Measurements from ENCODE around the gene CDKAL1.

CDKAL1 gene

DNA sequence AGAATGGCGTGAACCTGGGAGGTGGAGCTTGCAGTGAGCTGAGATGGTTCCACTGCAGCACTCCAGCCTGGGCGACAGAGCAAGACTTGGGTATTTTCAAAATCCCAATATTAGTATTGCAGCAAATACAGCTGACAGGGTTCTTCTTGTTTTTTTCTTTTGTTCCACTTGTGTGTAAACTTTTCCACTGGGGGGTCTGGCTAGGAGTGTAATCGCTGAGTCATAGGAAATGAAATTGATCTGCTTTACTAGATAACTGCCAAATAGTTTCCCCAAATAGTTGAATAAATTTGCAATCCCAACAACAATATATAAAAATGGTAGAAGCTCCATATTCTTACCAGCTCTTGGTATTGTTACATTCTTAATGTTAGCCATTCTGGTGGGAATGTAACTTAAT lies 533.3 kb downstream of the CDKAL1 start:
- Histone ChIP-seq H3K27me3 (no peaks in the 10 kb centered on the region), H3K9me3 (no peaks in the 10 kb centered on the region), H3K36me3 (no peaks in the 10 kb centered on the region), H3K4me1 (no peaks in the 10 kb centered on the region), H3K4me3 (ENCODE audit: low read depth, low read length) (no peak overlapping the region)
- TF ChIP-seq, protein P1, sequence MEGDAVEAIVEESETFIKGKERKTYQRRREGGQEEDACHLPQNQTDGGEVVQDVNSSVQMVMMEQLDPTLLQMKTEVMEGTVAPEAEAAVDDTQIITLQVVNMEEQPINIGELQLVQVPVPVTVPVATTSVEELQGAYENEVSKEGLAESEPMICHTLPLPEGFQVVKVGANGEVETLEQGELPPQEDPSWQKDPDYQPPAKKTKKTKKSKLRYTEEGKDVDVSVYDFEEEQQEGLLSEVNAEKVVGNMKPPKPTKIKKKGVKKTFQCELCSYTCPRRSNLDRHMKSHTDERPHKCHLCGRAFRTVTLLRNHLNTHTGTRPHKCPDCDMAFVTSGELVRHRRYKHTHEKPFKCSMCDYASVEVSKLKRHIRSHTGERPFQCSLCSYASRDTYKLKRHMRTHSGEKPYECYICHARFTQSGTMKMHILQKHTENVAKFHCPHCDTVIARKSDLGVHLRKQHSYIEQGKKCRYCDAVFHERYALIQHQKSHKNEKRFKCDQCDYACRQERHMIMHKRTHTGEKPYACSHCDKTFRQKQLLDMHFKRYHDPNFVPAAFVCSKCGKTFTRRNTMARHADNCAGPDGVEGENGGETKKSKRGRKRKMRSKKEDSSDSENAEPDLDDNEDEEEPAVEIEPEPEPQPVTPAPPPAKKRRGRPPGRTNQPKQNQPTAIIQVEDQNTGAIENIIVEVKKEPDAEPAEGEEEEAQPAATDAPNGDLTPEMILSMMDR (IDR thresholded peaks at IDR 0.05; ENCODE audit: low read depth, low read length), result no peak
- DNase-seq, result no peak

DNA sequence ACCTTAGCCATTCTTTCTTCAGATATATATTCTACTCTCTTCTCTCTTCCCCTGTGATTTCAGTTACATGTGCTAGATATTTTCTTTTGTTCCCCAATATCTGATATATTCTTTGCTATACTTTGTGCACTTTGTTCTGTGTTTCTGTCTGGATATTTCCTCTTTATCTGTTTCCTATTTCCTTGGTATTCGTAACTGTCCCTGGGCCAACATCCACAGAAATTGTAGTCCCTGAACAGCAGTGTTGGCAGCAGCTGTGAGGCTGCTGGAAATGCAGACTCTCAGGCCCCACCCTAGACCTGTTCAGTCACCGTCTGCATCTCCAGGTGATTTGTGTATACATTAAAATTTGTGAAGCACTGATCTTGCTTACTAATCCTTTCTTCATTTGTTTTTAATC lies 536.4 kb downstream of the CDKAL1 start:
- H3K4me3 ChIP-seq (ENCODE audit: low read depth, low read length), result no peak overlapping the region
- no peaks in the 10 kb centered on the region for H3K4me1 ChIP-seq
- H3K27me3 ChIP-seq, result no peaks in the 10 kb centered on the region
- H3K9me3 ChIP-seq, result no peaks in the 10 kb centered on the region
- no peaks in the 10 kb centered on the region for H3K36me3 ChIP-seq
- TF ChIP-seq, protein P1 (IDR thresholded peaks at IDR 0.05; ENCODE audit: low read depth, low read length), result no peak
- no peak for DNase-seq

DNA sequence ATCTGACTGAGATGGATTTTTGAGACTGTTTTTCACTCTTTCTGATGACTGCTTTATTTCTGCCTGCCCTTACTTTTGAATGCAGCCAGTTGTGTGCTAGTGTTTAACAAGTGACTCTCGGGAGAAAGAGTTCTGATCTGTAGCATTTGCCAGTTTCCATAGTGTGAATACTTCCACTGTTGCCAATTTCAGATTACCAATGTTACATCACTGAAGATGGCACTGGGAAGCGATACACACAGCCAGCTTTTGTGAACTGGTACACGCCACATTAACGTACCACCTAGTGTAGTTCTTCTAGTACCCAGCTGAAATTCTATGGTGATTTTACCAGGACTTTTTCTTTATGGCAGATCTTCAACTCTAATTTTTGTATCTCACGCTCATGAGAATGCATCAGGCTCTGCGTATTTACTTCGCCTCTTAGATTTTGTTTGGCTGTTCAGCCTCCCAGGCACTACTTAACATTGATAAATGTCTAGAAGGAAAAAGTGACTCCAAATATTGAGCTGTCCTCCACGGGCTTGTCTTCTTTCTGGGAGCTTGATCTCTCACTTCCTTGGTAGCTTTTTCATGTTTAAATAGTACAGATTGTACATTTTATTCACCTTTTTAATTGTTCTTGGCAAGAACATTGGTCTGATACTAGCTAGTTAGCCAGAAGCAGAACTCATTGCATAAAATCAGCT lies 537.7 kb downstream of the CDKAL1 start:
- Histone ChIP-seq H3K36me3 (no peaks in the 10 kb centered on the region), H3K4me1 (no peaks in the 10 kb centered on the region)
- DNase-seq, result no peak

DNA sequence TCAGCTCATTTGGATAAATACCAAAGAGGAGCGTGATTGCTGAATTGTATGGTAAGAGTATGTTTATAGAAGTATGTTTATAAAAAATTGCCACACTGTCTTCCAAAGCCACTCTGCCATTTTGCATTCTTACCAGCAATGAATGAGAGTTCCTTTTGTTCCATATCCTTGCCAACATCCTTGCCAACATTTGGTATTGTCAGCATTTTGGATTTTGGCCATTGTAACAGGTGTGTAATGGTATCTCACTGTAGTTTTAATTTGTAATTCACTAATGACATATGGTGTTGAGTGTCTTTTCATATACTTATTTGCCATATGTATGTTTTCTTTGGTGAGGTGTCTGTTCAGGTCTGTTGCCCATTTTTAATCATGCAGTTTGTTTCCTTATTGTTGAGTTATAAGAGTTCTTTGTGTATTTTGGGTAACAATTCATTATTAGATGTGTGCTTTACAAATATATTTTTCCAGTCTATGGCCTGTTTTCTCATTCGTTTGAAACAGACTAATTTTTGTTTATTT lies 539.1 kb downstream of the CDKAL1 start:
- TF ChIP-seq, protein P1 (IDR thresholded peaks at IDR 0.05; ENCODE audit: low read depth, low read length), result no peak
- H3K36me3 ChIP-seq, result no peaks in the 10 kb centered on the region
- no peaks in the 10 kb centered on the region for H3K9me3 ChIP-seq
- no peak overlapping the region for H3K4me3 ChIP-seq (ENCODE audit: low read depth, low read length)
- peaks cover under 1% of the 10 kb centered on the region; the same call in 1 of the 2 replicates for H3K4me1 ChIP-seq
- H3K27me3 ChIP-seq, result no peaks in the 10 kb centered on the region
- DNase-seq, result no peak

More for the DNA sequence above, 537.7 kb downstream of the CDKAL1 start:
- H3K4me3 ChIP-seq (ENCODE audit: low read depth, low read length), result no peak overlapping the region
- H3K27me3 ChIP-seq, result no peaks in the 10 kb centered on the region
- TF ChIP-seq, protein P1 (IDR thresholded peaks at IDR 0.05; ENCODE audit: low read depth, low read length), result no peak
- no peaks in the 10 kb centered on the region for H3K9me3 ChIP-seq

DNA sequence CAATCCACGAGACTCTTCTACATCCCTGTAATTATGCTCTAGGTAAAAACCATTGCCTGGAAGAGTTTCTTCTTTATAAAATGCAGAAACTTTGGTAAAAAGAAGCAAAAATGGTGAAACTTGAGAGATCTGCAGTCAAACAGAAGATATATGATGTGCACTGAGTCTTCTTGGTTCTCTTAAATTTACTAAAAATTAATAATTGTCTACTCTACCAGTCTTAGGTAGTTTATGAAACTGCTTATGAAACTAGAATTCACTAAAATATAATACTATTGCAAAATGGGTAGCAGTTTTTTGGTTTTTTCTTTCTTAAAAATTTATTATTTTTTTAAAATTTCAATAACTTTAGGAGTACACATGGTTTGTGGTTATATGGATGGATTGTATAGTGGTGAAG lies 540.2 kb downstream of the CDKAL1 start:
- TF ChIP-seq, protein P1 (IDR thresholded peaks at IDR 0.05; ENCODE audit: low read depth, low read length), result no peak
- DNase-seq, result no peak
- H3K4me1 ChIP-seq, result peaks cover 12% of the 10 kb centered on the region
- H3K9me3 ChIP-seq, result no peaks in the 10 kb centered on the region
- H3K27me3 ChIP-seq, result no peaks in the 10 kb centered on the region
- H3K36me3 ChIP-seq, result no peaks in the 10 kb centered on the region
- no peak overlapping the region for H3K4me3 ChIP-seq (ENCODE audit: low read depth, low read length)

DNA sequence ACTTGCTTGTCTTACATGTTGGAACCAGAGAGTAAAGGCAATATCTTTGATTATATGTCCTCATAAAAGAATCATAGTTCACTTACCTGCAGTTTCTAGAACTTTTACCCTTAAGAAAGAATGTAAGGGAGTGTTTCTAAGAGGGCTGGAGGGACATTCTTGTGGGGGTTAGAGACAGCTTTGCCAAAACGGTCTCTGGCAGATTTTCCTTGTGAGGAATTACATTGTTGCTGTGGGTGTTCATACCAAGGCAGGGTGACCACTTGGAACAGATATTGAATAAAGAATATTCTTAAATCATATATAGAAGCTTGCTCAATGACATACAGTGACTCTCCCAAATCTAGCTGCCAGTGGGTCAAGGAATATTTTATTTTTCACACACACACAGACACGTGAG lies 541.7 kb downstream of the CDKAL1 start:
- Histone ChIP-seq H3K36me3 (no peaks in the 10 kb centered on the region), H3K4me3 (ENCODE audit: low read depth, low read length) (no peak overlapping the region), H3K27me3 (no peaks in the 10 kb centered on the region), H3K4me1 (peaks cover 23% of the 10 kb centered on the region), H3K9me3 (no peaks in the 10 kb centered on the region)
- DNase-seq, result no peak
- TF ChIP-seq, protein P1 (IDR thresholded peaks at IDR 0.05; ENCODE audit: low read depth, low read length), result no peak

Measured in BE2C (cell line).